Stimulated activated CD8-positive, alpha-beta memory T cell treated with anti-CD3 and anti-CD28 coated beads, Interleukin-2, amount 100 ng/mL, for 48 hours (primary cell): ENCODE data around the gene NLRP2B.
"Not testable (repeated sequence)": the region's sequence is repeated elsewhere in the genome, so short reads cannot be mapped to it uniquely, and the experiment has no call there.

Source experiments
- DNase-seq, 2 donors: peaks; one replicate each; pipeline ENCODE4 v3.0.0-alpha.2; 2020; ENCODE audit warnings: low read depth in 2 of 2

NLRP2B gene

DNA sequence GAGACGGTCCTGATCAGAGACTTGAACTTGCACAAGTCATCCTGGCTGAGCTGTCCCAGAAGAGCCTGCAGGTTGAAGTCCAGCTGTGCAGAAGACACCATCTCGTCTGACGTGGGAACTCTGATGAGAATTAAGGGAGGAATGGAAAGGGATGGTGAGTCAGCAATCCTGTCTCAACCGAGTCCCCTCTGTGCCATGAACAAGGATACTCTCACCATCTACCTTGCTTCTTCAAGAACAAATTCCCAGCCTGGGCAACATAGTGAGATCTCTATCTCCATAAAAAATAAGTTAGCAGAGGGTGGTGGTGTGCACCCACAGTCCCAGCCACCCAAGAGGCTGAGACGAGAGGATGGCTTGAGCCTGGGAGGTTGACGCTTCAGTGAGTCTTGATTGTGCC is at the start of gene NLRP2B:
TSS of gene NLRP2B (minus strand) at position 101 of the 400 bp plus-strand sequence.
- no peak for DNase-seq

DNA sequence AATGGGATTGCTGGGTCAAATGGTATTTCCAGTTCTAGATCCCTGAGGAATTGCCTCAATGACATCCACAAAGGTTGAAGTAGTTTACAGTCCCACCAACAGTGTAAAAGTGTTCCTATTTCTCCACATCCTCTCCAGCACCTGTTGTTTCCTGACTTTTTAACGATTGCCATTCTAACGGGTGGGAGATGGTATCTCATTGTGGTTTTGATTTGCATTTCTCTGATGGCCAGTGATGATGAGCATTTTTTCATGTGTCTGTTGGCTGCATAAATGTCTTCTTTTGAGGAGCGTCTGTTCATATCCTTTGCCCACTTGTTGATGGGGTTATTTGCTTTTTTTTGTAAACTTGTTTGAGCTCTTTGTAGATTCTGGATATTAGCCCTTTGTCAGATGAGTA is 45.9 kb upstream of the NLRP2B start:
- DNase-seq = not testable (repeated sequence)

DNA sequence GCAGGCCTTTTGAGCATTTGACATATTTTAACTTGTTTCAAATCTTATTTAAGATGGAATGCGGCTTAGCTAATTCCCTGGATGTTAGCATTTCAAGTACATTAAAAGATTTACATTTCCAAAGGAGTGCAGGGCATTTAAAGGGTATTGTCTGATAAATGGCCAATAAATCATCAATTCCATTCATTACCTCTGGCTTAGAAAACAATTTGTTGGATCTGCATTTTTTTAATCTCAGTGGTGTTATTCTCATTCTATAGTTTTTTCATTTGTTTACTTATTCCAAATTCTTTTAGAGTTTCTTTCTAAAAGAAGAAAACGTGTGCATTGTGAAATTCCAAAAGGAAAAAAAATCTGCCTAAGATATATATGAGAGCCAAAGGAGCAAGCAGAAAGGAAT is 1.3 kb upstream of the NLRP2B start:
- no peak for DNase-seq

DNA sequence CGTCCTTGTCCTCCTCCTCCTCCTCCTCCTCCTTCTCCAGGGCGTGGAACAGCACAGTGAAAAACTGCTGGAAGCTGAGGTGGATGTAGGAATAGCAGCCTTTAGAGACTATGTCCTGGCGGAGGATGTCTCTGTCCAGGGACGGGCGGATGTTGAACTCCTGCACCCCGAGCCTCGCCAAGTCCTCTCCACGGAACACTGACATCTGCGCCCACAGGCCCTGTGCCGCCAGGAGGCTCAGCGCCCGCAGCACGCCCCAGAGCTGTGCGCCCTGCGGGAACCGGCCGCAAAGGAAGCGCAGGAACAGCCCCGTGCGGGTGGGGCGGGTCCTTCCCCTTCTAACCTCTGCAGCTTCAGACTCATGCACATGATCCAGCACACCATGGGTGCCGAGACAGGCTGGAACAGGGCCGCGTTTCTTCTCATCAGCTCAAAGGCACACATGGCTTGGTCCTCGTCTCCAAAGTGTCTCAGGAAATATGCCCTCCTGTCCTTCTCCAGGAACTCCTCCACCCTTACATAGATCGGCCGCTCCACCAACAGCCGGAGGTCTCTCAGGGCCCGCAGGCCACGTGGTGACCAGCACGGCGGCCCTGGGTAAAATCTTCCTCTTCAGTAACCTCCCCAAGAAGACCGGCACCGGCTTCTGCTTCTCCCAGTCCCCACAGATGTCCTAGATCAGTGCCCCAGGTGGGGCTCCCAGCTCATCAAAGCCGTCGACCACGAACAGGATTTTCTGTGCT is 1.2 kb downstream of the NLRP2B start:
- DNase-seq = no peak

DNA sequence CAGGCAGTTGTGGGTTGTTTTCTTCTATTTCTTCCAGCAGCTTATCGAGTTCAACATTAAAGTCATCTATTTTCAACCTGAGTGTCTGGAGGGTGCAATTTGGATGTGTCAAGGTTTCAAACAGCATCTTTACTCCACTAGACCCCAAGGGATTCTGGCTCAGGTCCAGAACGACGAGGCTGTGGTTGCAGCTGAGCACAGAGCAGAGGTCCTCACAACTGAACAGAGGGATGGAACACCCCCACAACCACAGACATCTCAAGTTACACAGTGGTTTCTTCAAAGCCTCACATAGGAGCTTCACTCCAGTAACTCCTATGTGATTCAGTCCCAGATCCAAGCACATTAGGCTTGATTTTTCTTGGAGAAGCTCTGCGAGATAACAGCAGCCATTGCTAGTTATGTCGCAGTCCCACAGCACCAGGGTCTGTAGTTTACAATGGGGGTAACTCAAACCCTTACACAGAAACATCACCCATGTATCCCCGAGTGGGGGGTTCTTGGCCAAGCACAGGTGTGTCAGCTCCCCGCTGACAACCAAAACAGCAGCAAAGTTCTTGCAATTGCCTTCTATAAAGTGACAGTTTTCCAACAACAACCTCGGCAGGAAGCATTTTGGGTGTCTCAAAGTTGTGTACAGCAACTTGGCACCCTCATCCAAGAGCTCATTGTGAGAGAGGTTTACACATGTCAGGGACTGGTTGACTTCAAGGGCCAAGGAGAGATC is 2.8 kb downstream of the NLRP2B start:
- DNase-seq = no peak

DNA sequence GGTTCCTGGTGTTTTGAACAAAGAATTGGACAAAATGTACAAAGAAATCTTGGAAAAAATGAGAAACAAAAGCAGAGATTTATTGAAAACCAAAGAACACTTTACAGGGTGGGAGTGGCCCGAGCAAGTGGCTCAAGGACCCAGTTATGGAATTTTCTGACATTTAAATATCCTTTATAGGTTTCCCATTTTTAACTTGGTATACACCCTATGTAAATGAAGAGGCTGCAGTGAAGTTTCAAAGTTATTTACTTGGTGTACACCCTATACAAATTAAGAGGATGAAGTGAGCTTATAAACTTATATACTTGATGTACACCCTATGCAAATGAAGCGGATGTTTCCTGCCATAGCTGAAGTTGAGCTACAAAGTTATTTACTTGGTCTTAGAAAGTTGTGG is 4.7 kb downstream of the NLRP2B start:
- no peak for DNase-seq

DNA sequence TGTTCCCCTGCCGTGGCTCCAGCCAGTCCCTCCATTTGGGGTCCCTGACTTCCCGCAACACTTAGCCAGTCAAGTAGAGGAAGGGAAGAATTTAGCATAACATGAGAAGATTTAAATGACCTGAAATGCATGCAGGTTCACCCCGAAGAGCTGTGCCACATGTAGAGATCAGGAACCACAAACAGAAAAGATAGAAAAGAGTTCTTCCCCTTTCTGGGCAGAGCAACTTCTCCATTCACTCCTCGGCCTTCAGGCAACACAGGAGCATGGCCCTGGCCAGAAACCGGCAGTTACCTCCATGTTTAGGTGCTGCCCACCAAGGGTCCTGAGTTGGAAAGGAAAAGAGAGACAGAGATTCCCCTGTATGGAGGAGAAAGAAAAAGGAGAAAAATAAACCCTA is 5.2 kb downstream of the NLRP2B start:
- no peak for DNase-seq

DNA sequence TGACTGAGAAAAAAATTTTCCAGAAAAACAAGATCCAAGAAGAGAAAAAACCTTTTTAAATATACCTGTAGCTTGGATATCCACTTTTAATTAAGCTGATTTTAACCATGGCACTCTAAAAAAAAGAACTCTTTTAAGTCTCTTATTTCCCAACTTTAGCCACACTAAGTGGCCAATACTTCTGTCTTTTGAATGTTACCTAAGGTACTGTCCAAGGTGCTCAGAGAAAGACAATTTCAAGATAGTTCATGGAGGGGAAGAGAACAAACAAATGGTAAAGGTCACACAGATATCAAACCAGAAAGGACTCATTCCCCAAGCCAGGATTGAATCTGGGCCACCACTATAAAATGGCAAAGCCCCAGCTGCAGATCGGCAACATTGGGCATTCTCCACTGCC is 10.1 kb downstream of the NLRP2B start:
- no peak for DNase-seq

DNA sequence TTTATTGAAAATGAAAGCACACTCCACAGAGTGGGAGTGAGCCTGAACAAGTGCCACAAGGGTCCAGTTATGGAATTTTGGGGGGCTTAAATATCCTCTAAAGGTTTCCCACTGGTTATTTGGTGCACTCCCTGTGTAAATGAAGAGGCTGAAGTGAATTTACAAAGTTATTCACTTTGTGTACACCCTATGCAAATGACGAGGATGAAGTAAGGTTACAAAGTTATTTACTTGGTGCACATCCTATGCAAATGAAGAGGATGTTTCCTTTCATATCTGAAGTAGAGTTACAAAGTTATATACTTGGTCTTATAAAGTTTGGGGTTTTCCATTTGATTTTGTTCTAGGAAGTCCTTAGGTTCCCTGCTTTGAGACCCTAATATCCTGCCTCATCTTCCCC is 13.1 kb downstream of the NLRP2B start:
- no peak for DNase-seq

DNA sequence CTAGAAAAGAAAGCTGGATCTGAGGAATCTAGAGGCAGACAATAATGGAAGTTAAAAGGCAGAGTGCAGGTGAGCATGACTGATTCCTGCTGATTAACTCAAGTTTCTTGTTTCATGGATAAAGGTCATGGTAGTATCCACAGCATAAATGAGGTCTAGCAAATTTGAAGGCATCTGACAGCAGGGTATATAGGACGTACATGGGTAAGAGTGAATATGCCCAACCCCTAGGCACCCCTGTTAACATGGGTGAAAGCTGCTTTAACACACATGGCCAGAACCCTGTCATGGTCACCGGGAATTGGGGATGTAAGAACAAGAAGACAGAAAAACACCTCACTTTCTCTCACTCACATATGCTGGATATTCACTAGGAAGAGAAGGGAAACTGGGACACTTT is 25.0 kb downstream of the NLRP2B start:
- no peak for DNase-seq

DNA sequence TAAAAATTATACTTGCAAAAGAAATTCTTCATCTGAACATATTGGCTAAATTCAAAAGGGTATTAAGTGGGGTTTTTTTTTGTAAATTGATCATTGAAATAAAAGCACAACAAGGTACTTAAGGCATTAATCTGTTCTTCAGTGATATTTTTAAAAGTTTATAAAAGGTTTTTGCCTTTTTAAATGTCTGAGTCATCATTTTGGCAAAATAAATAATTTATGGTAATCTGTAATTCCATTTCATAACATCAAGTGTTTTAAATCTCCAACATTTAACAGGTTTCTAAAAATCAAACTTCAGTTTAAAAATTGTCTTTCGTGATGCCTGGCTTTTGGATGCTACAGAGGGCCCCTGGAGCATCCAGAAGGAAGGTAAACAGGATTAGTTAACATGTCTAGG is 27.4 kb downstream of the NLRP2B start:
- DNase-seq = no peak

DNA sequence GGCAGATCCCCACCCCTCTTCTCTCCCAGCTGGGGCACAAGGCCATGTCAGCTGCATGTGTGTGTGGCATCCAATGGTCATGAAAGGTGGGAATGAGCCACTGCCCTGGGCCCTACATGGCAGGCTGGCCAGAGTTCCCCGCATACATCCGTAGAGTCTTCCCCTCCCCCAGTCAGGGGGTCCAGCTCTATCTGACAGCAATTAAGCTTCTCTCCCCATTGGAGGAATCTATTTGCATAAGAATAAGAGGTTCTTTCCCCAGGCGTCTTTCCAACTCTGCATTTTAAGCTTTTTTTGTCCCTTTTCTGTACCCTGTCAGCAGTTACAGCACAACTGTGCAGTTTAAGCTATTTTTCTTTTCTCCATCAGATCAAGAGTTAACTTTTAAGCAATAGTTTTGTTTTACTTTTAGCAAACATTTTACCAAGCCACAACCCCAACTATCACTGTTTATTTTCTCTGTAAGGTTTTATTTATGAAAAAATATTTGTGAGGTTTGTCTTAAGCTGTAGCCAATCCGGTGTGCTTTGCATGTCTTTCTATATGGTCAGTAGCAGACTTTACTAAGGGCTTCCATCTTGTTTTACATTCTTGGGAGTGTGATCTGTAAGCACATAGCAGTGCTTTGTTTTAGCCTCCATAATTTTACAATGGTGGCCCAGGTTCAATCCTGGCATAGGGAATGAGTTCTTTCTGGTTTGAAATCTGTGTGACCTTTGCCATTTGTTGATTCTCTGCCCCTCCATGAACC is 28.7 kb downstream of the NLRP2B start:
- no peak for DNase-seq

DNA sequence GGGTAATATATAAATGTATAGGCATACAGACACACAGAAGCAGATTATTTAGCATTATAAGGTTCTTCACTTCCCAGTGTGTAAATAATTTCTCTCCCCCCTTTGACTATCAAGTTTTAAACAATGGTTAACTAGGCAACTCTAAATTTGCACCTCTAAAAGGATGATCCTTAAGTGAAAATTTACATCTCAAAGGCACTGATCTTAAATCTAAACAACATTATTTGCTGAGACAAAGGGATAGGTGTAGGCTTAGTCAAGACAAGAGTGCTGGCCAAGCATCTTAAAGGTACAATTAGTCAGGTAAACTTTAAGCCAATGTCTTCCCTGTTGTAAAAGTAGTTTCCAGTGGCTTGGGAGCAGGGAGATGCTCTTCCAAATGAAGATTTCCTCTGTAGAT is 33.0 kb downstream of the NLRP2B start:
- no peak for DNase-seq

DNA sequence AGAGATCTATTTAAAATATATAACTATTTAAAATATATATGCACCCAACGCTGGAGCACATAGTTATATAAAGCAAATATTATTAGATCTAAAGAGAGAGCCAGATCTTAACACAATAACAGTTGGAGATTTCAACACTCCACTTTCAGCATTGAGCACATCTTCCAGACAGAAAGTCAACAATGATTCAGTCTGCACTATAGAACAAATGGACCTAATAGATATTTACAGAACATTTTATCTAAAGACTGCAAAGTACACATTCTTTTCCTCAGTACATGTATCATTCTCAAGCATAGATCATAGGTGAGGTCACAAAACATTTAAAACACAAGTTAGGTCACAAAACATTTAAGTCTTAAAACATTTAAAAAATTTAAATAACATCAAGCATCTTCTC is 36.4 kb downstream of the NLRP2B start:
- no peak for DNase-seq

DNA sequence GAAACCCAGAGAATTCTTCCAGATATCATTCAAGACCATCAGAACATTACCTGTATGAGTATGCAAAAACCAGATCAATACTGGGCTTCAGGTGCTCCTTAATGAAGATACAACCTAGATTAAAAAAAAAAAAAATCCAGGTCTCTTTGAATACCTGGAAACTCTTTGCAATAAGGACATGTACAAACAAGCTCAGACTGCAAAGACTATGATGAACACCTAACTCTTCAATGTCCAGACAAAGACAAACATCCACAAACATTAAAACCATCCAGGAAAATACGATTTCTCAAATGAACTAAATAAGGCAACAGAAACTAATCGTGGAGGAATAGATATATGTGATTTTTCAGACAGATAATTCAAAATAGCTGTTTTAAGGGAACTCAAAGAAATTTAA is 38.7 kb downstream of the NLRP2B start:
- no peak for DNase-seq

DNA sequence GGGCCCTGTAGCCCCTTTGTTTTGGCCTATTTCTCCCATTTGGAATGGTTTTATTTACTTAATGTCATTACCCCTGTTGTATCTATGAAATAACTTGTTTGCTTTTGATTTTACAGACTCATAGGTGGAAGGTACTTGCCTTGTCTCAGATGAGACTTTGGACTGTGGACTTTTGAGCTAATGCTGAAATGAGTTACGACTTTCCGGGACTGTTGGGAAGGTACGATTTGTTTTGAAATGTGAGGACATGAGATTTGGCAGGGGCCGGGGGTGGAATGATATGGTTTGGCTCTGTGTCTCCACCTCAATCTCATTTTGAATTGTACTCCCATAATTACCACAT is 39.4 kb downstream of the NLRP2B start:
- DNase-seq = no peak

DNA sequence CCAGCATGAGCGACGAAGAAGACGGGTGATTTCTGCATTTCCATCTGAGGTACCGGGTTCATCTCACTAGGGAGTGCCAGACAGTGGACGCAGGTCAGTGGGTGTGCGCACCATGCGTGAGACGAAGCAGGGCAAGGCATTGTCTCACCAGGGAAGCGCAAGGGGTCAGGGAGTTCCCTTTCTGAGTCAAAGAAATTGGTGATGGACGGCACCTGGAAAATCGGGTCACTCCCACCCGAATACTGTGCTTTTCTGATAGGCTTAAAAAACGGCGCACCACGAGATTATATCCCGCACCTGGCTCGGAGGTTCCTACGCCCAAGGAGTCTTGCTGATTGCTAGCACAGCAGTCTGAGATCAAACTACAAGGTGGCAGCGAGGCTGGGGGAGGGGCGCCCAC is 50.6 kb downstream of the NLRP2B start:
- DNase-seq = not testable (repeated sequence)
